Trophoblast cell (in vitro differentiated cells and primary cell): ENCODE data around the gene DNAH9.

Experiments used
- DNase-seq, 2 donors: peaks; one replicate each; pipeline ENCODE4 v3.0.0-alpha.2; 2016
- H2AFZ ChIP-seq: 2 replicates; pipeline ENCODE4 v1.6.1; 2013; ENCODE audit warnings: low read length, moderate library complexity, mild to moderate bottlenecking; ENCODE audit not compliant: insufficient read depth, poor library complexity
- H2AK5ac ChIP-seq: 2 replicates; pipeline ENCODE4 v1.6.1; 2013; ENCODE audit warnings: mild to moderate bottlenecking, low read length
- H2BK120ac ChIP-seq: 2 replicates; pipeline ENCODE4 v1.6.1; 2013; ENCODE audit warnings: low read length, mild to moderate bottlenecking, moderate library complexity; ENCODE audit not compliant: insufficient read depth, poor library complexity
- H2BK12ac ChIP-seq: 2 replicates; pipeline ENCODE4 v1.6.1; 2013; ENCODE audit warnings: mild to moderate bottlenecking, low read length, moderate library complexity
- H2BK5ac ChIP-seq: 2 replicates; pipeline ENCODE4 v1.6.1; 2013; ENCODE audit warnings: low read length, low read depth, moderate library complexity, mild to moderate bottlenecking; ENCODE audit not compliant: poor library complexity
- H3K14ac ChIP-seq: 2 replicates; pipeline ENCODE4 v1.6.1; 2013; ENCODE audit warnings: mild to moderate bottlenecking, low read length
- H3K18ac ChIP-seq: 2 replicates; pipeline ENCODE4 v1.6.1; 2013; ENCODE audit warnings: mild to moderate bottlenecking, low read length
- H3K23ac ChIP-seq: 2 replicates; pipeline ENCODE4 v1.6.1; 2013; ENCODE audit warnings: low read length
- H3K27ac ChIP-seq: 2 replicates; pipeline ENCODE4 v1.5.1; 2013; ENCODE audit warnings: low read depth, mild to moderate bottlenecking, inconsistent platforms, low read length, moderate library complexity
- H3K27me3 ChIP-seq: 2 replicates; pipeline ENCODE4 v1.6.1; 2013; ENCODE audit warnings: inconsistent platforms, mild to moderate bottlenecking, low read length, moderate library complexity; ENCODE audit not compliant: insufficient read depth
- H3K36me3 ChIP-seq, 2 experiments: 1 replicate in 1 of 2; 2 replicates in 1 of 2; pipeline ENCODE4 v1.6.1; 2013; ENCODE audit warnings: low read length in 2 of 2, mild to moderate bottlenecking in 2 of 2, moderate library complexity in 1 of 2; ENCODE audit not compliant: insufficient read depth in 2 of 2, control insufficient read depth in 1 of 2
- H3K4ac ChIP-seq: 2 replicates; pipeline ENCODE4 v1.6.1; 2013; ENCODE audit warnings: low read depth, mild to moderate bottlenecking, low read length, moderate library complexity
- H3K4me1 ChIP-seq, 2 experiments: 1 replicate in 1 of 2; 2 replicates in 1 of 2; pipeline ENCODE4 v1.6.1; 2013; ENCODE audit warnings: low read length in 2 of 2, mild to moderate bottlenecking in 2 of 2, moderate library complexity in 1 of 2; ENCODE audit not compliant: insufficient read depth in 2 of 2, control insufficient read depth in 1 of 2
- H3K4me2 ChIP-seq: 2 replicates; pipeline ENCODE4 v1.6.1; 2013; ENCODE audit warnings: inconsistent platforms, mild to moderate bottlenecking, low read length, moderate library complexity
- H3K4me3 ChIP-seq: 2 replicates; pipeline ENCODE4 v1.5.1; 2013; ENCODE audit warnings: mild to moderate bottlenecking, low read depth, low read length, inconsistent platforms
- H3K79me1 ChIP-seq: one replicate; pipeline ENCODE4 v1.6.1; 2013; ENCODE audit warnings: low read length
- H3K79me2 ChIP-seq: 2 replicates; pipeline ENCODE4 v1.6.1; 2013; ENCODE audit warnings: low read length, mild to moderate bottlenecking; ENCODE audit not compliant: control insufficient read depth, insufficient read depth, poor library complexity
- H3K9ac ChIP-seq: 2 replicates; pipeline ENCODE4 v1.6.1; 2013; ENCODE audit warnings: mild to moderate bottlenecking, low read length
- H3K9me3 ChIP-seq: 2 replicates; pipeline ENCODE4 v1.6.1; 2013; ENCODE audit warnings: low read depth, mild to moderate bottlenecking, control low read depth, inconsistent platforms, low read length; ENCODE audit not compliant: insufficient read depth
- H4K12ac ChIP-seq: 2 replicates; pipeline ENCODE4 v1.6.1; 2013; ENCODE audit warnings: low read depth, mild to moderate bottlenecking, low read length, moderate library complexity
- H4K8ac ChIP-seq: 2 replicates; pipeline ENCODE4 v1.6.1; 2013; ENCODE audit warnings: low read depth, mild to moderate bottlenecking, low read length, moderate library complexity
- H4K91ac ChIP-seq: one replicate; pipeline ENCODE4 v1.6.1; 2013; ENCODE audit warnings: low read depth, mild to moderate bottlenecking, low read length, moderate library complexity
- WGBS: extraction: QIAGEN DNeasy Blood & Tissue Kit; methylation state at CpG from one replicate; pipeline ENCODE4 v1.1.7; 2013; ENCODE audit warnings: missing lambda C conversion rate; ENCODE audit not compliant: insufficient read length, insufficient coverage; ENCODE audit errors: extremely low coverage; 5-methylcytosine and 5-hydroxymethylcytosine counted together

DNAH9 gene

DNA sequence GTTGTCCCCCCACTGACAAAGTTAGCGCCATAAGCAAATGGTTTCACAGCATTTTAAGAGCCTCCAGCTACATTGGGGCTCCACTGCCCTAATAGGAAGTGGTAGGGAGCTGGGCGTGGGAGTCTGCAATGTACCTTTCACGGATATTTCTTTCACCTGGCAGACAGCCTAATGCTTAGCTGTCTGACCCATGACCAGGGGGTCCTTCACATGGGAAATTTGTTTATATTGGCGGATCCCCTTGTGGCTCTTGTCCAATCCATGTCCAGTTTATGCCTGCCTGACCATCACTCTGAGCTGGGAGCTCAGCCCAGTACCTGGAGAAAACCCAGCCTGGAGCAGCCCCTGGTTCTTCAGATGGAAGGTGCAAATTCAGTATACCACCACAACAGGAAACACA is 254.0 kb downstream of the DNAH9 start:
- Histone ChIP-seq H3K27me3 (no peaks in the 10 kb centered on the region), H4K12ac (no peak overlapping the region), H3K36me3 (no peaks in the 10 kb centered on the region), H3K79me2 (no peaks in the 10 kb centered on the region), H3K79me1 (no peaks in the 10 kb centered on the region), H3K18ac (no peak overlapping the region), H2BK12ac (no peak overlapping the region), H4K91ac (no peak overlapping the region), H4K8ac (no peak overlapping the region), H2BK5ac (no peak overlapping the region), H3K27ac (no peak overlapping the region), H3K14ac (no peak overlapping the region), H2BK120ac (no peak overlapping the region), H3K9me3 (peaks cover 1% of the 10 kb centered on the region), H2AFZ (no peak overlapping the region), H3K4me2 (no peak overlapping the region), H3K4ac (no peak overlapping the region), H3K4me1 (no peaks in the 10 kb centered on the region), H3K9ac (no peak overlapping the region), H2AK5ac (no peak overlapping the region), H3K23ac (no peak overlapping the region), H3K4me3 (no peak overlapping the region)
- no peak for DNase-seq
- no CpG with 5 or more reads among the region's 4 CpGs for WGBS

DNA sequence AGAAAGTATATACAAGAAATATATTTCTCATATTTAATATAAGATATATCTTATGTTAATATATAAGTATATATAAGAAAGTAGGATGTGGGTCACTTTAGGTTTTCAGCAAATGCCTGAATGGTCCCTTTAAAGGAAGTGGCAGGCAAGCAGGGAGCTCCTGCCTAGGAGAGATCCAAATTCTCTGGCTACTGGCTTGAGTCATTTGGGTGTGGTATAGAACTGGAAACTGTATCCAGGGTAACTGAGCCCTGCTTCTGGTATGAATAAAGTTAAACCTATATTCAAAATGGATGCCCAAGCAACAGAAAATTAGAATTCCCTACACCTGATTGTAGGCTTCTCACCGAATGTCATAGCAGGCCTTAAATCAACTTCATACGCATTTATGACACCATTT is 254.6 kb downstream of the DNAH9 start:
- Histone ChIP-seq H3K18ac (no peak overlapping the region), H4K12ac (no peak overlapping the region)

DNA sequence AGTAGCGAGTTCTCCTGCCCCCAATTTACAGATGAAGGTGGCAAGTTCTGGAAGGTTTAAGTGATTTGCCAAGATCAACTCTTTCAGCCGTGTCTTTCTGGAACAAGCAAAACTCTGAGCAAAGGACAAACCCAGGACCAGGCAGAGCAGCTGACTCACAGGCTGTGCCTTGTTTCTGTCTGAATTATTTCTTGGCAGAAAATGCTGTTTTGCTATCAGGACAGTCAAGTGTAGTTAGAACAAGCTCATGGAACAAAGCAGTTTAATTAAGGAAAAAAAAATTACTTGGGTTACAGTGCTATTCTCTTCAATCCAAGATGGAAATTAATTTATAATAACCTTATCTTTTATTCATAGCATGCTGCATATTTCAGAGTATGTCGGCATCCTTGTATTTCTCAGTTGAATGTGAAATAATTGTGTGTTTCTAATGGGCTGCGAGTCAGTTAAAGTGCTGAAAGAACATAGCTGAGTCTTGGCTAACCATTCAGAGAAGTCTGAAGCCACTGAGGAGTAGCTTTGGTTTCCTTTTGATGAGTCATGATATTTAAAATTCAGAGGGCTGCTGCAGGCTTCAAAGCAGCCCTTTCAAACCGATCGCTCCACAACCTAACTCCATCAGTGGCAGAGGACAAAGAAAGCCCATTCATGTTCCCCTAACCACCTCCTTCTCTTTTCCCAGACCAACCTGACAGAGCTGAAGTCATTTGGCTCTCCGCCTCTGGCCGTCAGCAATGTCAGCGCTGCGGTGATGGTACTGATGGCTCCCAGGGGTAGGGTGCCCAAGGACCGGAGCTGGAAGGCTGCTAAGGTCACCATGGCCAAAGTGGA is 255.3 kb downstream of the DNAH9 start:
- no peak overlapping the region for H2BK120ac ChIP-seq
- no peak overlapping the region for H4K91ac ChIP-seq
- peaks cover 1% of the 10 kb centered on the region for H3K9me3 ChIP-seq
- H3K4me1 ChIP-seq, result no peaks in the 10 kb centered on the region
- H3K27ac ChIP-seq, result no peak overlapping the region
- DNase-seq, result no peak
- H2BK12ac ChIP-seq, result no peak overlapping the region
- no peak overlapping the region for H3K4ac ChIP-seq
- no peaks in the 10 kb centered on the region for H3K79me2 ChIP-seq
- H3K36me3 ChIP-seq, result no peaks in the 10 kb centered on the region
- no peak overlapping the region for H3K18ac ChIP-seq
- H2BK5ac ChIP-seq, result no peak overlapping the region
- no peak overlapping the region for H4K8ac ChIP-seq
- no peak overlapping the region for H2AK5ac ChIP-seq
- H2AFZ ChIP-seq, result no peak overlapping the region
- H3K27me3 ChIP-seq, result no peaks in the 10 kb centered on the region
- no CpG with 5 or more reads among the region's 11 CpGs for WGBS
- no peak overlapping the region for H3K4me3 ChIP-seq
- H3K23ac ChIP-seq, result no peak overlapping the region
- H3K9ac ChIP-seq, result no peak overlapping the region
- H3K4me2 ChIP-seq, result no peak overlapping the region
- H3K79me1 ChIP-seq, result no peaks in the 10 kb centered on the region
- no peak overlapping the region for H4K12ac ChIP-seq
- H3K14ac ChIP-seq, result no peak overlapping the region

More for the DNA sequence above, 254.6 kb downstream of the DNAH9 start:
- Histone ChIP-seq H3K9me3 (peaks cover 1% of the 10 kb centered on the region), H3K36me3 (no peaks in the 10 kb centered on the region), H4K8ac (no peak overlapping the region), H3K27ac (no peak overlapping the region), H3K9ac (no peak overlapping the region), H4K91ac (no peak overlapping the region), H3K4me2 (no peak overlapping the region), H3K23ac (no peak overlapping the region), H3K4me1 (no peaks in the 10 kb centered on the region), H3K79me2 (no peaks in the 10 kb centered on the region), H3K79me1 (no peaks in the 10 kb centered on the region), H2BK5ac (no peak overlapping the region), H2BK12ac (no peak overlapping the region), H3K4me3 (no peak overlapping the region), H2AK5ac (no peak overlapping the region), H3K14ac (no peak overlapping the region), H2AFZ (no peak overlapping the region), H3K4ac (no peak overlapping the region), H2BK120ac (no peak overlapping the region), H3K27me3 (no peaks in the 10 kb centered on the region)
- DNase-seq, result no peak
- WGBS, result no CpG with 5 or more reads among the region's 2 CpGs

DNA sequence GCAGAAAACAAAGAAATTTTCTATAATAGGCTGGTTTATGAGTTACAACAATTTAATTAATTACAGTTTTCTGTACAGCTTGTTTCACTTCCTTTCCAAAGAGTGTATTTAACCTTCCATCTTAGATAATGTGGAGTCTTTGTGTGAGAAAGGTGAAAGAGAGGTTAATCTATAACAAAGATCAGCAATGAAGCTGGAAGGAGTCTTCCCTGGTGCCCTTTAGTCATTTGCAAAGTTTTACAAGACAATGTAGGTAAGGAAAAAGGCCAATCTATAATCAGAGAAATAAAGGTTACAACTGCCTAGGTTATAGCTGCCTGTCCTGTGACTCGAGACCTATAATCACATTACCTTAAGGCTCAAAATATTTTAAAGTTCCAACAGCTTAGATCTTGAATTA is 257.0 kb downstream of the DNAH9 start:
- Histone ChIP-seq H4K12ac (no peak overlapping the region), H3K23ac (no peak overlapping the region), H4K8ac (no peak overlapping the region), H3K14ac (no peak overlapping the region), H4K91ac (no peak overlapping the region), H3K4me3 (no peak overlapping the region), H3K4me1 (no peaks in the 10 kb centered on the region), H2BK5ac (no peak overlapping the region), H3K27ac (no peak overlapping the region), H3K4ac (no peak overlapping the region), H2BK120ac (no peak overlapping the region), H2AFZ (no peak overlapping the region), H3K18ac (no peak overlapping the region), H3K9ac (no peak overlapping the region), H3K4me2 (no peak overlapping the region), H3K79me1 (no peaks in the 10 kb centered on the region), H2AK5ac (no peak overlapping the region), H3K36me3 (no peaks in the 10 kb centered on the region), H3K9me3 (peaks cover 1% of the 10 kb centered on the region), H3K79me2 (no peaks in the 10 kb centered on the region), H2BK12ac (no peak overlapping the region), H3K27me3 (no peaks in the 10 kb centered on the region)
- DNase-seq, result no peak
- WGBS, result no CpG with 5 or more reads among the region's 1 CpG
